GM19035 (cell line): Measurements from ENCODE around the gene HIF3A.
"Not testable (repeated sequence)": the region's sequence is repeated elsewhere in the genome, so short reads cannot be mapped to it uniquely, and the experiment has no call there.

Source experiments
- ATAC-seq: cut with Tn5 transposase; IDR thresholded peaks from one replicate; pipeline ENCODE4 v1.9.1; 2021; ENCODE audit not compliant: unreplicated experiment

HIF3A gene

DNA sequence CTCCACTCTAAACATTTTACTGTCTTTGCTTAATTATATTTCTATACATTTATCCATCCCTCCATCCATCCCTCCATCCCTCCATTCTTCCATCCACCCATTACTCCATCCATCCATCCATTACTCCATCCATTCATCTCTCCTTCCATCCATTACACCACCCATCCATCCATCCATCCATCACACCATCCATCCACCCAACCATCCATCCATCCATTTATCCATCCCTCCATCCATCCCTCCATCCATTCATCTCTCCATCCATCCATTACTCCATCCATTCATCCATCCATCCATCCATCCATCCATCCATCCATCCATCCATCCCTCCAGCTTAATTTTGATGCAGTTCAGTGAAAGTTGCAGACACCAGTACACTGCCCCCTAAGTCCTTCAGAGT, 5.0 kb upstream of the HIF3A start:
- ATAC-seq: no peak

DNA sequence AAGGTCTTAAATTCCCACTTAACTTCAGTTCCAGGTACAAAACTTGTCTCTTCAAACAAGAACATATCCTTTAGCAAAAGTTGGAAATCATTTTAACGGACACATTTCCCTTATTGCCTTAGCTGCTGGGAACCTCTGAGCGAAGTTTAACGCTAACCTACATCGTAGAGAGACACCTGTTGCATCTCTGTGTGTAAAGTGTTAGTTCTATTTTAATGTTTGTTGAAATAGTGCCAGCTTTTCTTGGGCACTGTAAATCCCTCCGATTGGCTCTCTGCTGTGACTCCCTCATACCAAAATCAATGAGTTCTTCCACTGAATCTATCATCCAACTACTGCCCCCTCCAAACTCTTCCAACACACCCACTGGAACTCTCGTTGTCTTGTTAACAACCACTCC, 2.3 kb upstream of the HIF3A start:
- no peak for ATAC-seq

DNA sequence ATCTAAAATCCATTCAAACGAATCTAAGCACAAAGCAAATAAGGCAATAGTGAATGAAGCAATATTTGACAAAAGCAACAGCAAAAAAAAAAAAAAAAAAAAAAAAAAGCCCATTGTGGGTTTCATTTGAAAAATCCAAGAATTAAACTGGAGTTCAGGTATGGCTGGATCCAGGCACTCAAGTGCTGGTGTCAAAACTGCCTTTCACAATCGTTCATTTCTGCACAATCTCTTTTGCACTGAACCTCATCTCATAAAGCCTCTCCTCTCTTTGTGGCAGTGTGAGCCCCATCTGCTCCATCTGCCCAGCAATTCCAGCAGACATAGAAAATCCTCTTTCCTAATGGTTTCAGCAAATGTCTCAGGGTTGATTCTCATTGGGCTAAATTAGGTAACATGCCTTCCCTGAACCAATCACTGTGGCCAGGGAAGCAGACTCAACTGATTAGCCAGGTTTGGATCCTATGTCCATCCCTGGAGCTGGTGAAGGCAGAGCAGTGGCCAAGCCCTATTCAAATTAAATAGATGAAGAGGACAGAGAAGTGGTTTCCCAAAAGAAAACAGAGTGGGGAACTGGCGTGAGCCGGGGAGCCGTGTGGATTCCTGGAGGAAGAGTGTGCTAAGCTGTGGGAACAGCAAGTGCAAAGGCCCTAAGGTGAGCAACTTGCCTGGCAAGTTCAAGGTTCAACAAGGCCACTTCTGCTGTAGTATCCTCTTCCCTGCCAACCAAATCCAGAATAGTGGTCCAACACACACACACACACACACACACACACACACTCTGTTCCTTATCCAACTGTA, 1.2 kb upstream of the HIF3A start:
- ATAC-seq: no peak

DNA sequence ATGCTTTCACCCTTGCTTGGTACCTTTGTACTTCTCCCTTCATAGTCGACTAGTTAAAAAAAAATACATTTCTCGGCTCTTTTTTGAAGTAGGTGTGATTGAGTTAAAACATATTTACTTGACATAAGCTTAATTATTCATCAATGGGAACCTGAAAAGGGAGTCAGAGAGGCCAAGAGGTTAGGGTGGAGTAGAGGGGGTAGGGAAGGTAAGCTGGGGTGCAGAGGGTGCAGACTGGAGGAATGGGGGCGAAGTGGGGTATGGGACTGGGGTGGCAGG, 701 bp upstream of the HIF3A start:
- ATAC-seq: no peak

DNA sequence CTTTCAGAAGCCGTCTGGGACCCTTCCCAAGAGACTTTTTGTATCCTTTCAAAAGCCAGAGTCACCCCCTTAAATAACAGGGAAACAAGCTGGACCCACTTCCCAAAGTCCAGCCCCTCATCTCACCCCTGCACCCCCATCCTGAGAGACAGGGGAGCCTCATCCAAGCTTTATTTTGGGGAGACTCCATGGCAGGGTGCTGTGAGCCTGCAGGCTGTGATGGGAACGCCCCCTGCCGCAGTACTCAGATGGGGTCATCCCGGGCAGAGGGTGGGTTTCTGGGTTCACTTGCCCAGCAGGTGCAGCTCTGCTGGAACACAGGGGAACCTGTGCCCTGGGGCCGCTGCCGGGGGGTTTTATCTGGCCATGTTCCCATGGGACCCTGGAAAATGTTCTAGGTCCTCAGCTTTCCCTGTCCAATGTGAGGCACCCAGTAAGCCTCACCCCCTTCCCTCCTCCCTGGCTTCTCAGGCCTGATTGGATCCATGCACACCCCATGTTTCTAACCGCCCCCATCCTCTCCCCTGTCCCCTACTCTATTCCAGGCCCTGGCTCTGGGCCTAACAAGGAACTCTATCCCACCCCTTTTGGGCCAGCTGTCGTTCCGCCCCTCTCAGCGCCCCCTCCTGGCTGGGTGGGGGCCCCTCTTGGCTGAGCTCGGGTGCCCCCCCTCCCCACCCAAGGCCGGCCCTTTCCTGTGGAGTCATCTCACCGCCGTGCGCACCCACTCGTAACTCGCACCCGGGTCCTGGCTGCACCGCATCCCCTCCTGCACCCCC, 1.0 kb downstream of the HIF3A start:
- ATAC-seq: no peak

DNA sequence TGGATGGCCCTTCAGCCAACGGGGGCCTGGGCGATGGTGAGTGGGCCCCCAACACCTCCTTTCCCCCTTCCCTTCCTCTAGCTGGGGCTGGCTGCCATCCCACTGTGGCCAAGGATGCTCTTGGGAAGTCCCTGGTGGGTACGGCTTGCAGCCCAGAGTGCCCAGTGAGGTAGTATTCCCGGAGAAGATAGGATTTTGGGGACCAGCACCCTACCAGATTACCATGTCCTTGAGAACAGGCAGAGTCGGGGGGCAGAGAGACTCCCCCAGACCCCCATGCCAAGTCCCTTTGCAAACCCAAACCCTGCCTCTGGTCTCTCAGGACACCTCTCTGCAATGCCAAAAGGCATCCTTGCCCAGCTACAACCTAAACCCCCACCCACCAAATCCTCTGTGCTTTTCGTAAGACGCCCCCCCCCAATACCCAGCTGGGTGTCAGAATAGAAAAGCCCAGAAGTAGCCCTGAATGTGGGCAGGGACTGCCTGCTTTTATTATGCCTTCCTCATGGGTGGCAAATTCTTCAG, 1.7 kb downstream of the HIF3A start:
- no peak for ATAC-seq

DNA sequence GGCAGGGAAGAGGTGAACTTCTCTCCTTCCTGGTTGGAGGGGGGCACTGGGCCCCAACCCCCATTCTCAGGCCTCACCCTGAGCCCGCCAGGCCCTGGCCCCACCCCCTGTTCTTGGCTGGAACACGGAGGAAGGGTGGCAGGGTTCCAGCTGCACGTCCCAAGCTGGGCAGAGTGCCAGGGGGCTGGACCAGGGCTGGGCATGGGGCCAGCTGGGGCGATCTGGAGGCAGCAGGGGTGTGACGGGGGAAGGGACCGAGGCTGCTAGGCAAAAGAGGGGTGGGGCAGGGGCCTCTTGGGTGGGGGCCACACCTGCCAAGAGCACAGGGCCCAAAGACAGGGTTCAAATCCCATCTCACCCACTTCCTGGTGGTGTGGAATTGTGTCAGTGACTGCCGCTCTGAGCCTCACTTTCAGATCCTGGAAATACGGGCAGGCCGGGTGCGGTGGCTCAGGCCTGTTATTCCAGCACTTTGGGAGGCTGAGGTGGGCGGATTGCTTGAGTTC, 2.2 kb downstream of the HIF3A start:
- ATAC-seq: no peak

DNA sequence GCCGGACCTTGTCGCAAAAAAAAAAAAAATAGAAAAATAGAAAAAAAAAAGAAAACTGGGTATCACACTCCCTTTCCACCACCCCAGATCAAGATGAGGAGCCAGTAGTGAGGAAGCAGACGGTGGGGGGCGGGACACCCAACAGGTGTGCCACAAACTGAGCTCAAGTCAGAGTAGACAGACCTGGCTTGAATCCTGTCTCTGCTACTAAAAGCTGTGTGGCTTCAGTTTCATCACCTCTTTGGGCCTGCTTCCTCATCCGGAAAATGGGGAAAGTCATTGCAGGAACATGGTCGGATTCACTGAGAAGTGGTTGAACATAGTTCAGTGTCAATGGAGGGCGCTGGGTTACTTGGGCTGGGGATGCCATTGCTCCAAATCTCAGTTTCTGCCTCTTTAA, 2.9 kb downstream of the HIF3A start:
- no peak for ATAC-seq

DNA sequence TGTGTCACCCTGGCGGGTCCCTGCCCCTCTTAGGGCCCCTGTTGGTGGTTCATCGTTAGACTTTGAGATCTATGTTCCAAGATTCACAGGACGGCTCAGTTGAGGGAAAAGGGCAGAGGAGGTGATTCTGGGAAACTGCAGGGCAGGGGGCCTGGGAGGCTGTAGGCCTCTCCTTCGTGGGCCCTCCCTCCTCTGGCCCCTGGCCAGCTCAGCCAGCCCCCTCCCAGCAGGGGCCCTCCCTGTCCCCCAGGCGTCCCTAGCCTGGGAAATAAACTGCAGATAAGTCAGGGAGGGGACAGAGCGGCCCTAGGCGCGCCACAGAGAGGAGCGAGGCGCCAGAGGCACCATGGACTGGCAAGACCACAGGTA, 6.5 kb downstream of the HIF3A start:
- no peak for ATAC-seq

DNA sequence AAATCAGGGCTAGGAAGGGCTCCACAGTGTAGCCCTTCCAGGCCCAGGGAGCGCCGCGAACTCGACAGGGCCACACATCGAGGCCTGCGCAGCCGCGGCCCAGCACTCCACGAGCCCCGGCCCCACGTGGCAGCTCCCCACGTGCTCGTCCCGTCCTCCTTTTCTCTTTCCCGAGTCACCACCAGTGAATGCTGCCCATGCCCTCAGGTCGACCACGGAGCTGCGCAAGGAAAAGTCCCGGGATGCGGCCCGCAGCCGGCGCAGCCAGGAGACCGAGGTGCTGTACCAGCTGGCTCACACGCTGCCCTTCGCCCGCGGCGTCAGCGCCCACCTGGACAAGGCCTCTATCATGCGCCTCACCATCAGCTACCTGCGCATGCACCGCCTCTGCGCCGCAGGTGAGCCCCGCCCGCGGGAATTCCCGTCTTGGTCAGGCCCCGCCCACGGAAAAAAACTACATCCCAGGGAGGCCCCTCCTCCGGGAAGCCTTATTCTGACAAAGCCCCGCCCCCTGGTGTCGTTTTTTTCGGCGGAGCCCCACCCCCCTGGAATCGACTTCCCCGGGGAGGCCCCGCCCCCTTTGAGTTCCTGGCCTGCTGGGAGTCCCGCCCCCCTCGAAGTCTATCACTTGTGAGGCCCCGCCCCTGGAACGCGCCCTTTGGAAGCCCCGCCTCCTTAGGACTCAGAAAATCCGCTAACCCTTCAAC, 7.0 kb downstream of the HIF3A start:
- ATAC-seq: no peak

DNA sequence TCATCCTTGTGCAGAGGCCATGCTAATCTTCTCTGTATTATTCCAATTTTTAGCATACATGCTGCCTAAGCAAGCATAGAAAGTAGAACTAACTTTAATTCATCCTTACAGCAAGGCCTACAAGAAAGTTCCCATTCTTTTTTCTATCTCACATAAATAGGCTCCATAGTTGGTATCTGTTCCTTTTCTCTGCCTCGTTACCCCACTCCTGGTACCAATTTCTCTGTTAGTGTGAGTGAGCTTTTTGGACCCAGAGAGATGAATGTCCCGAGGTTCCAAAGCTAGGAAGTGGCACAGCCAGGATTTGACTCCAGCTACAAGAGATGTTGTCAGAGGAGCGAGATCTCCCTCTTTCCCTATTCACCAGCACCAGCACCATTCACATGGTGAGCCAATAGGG, 9.7 kb downstream of the HIF3A start:
- ATAC-seq: no peak

DNA sequence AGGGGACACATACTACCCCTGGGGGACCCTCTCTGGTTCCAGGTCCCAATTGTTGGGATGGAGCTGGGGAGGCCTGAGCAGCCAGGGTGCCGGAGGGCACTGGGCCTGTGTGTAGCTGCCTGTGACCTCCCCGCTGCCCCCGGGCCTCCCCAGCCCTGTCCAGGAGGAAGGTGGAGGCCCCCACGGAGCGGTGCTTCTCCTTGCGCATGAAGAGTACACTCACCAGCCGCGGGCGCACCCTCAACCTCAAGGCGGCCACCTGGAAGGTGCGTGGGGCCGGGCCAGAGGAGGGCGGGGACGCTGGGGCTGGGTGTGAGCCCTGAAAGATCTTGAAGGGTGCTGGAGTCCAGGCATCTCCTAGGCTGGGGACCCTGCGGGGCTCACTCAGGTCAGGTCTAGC, 11.7 kb downstream of the HIF3A start:
- no peak for ATAC-seq

DNA sequence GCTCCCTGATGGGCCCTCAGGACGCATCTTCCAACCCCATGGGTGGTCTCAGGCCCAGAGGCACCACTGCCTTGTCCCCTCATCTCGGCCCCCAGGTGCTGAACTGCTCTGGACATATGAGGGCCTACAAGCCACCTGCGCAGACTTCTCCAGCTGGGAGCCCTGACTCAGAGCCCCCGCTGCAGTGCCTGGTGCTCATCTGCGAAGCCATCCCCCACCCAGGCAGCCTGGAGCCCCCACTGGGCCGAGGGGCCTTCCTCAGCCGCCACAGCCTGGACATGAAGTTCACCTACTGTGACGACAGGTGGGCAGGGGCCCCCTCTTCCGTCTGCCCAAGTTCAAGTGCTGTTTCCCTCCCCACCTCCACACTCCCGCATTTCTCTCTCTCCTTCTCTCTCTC, 12.2 kb downstream of the HIF3A start:
- no peak for ATAC-seq

DNA sequence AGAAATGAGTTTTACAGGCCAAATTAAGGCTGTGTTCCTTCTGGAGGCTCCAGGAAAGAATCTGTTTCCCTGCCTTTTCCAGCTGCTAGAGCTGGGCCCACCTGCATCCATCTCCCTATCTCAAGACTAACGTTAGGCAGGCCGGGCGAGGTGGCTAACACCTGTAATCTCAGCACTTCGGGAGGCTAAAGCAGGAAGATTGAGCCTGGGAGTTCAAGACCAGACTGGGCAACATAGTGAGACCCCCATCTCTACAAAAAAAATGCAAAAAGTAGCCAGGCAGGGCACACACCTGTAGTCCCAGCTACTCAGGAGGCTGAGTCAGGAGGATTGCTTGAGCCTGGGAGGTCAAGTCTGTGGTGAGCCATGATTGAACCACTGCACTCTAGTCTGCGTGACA, 14.6 kb downstream of the HIF3A start:
- no peak for ATAC-seq

DNA sequence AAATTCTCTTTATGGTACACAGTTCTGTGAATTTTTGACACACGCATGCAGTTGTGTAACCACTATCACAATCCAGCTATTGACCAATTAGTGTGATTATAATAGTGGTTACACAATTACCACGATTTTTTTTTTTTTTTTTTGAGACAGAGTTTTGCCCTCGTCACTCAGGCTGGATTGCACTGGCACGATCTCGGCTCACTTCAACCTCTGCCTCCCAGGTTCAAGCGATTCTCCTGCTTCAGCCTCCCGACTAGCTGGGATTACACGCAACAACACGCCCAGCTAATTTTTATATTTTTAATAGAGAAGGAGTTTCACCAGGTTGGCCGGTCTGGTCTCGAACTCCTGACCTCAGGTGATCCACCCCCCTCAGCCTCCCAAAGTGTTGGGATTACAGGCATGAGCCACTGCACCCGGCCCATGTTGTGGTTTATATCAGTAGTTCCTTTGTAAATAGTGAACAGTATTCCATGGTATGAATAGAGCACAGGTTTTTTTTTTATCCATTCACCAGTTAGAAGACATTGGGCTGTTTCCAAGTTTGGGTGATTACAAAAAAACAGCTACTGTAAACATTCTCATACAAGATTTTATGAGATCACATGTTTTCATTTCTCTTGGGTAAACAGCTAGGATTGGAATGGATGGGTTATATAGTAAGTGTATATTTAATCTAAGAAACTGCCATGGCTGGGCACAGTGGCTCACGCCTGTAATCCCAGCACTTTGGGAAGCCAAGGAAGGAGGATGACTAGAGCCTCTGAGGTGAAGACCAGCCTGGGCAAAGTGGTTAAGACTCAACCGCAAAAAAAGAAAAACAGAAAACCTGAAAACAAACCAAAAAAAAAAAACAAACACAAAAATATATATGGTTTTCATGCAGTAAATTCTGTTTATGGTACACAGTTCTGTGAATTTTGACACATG, 17.0 kb downstream of the HIF3A start:
- not testable (repeated sequence) for ATAC-seq

DNA sequence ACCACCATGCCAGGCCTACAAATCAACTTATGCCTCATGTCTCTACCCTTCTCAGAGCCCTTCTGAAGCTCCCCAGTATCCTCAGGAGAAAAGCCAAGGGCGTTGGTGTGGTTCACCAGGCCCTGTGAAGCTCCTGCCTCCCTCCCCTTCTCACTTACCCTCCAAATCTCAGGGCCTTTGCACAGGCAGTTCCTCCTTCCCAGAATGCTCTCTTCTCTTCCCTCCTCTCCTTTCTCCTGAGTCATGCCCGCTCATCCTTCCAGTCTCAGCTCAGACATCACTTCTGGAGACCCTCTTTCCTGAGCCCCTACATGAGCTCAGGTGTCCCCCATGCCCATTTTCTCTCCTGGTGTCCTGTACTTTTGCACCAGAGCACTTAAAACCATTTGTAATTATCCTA, 20.5 kb downstream of the HIF3A start:
- no peak for ATAC-seq

DNA sequence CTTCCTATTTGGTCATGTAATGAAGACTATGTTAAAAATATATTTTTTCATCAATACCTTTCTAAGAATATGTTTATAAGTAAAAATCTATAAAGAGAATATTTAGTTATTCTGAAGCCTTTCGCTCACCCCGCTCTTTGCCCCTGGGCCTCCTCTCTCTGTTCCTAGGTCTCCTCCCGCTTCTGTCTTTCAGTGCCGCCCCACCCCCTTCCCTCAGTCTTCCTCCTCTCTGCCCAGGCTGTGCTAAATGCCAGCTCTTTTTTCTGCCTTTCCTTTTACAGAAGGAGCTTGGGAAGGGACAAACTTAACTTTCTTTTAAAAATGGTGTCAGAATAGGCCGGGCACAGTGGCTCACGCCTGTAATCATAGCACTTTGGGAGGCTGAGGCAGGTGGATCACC, 22.8 kb downstream of the HIF3A start:
- ATAC-seq: no peak

DNA sequence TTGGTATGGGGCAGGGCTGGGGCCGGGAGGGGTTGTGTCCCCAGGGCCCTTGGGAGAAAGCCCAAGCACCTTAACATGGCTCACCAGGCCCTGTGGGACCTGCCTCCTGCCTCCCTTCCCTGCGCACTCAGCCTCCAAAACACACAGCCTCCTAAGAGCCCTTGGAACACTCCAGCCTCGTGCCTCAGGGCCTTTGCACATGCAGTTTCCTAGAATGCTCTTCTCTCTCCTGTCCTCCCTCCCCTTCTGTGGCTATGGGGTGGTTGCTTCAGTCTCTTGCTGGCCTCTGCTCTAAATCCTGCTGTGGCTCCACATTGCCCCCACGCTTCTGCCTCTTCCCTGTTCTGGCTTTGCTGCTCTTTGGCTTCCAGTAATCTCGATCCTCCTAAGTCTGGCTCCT, 23.7 kb downstream of the HIF3A start:
- ATAC-seq: no peak

DNA sequence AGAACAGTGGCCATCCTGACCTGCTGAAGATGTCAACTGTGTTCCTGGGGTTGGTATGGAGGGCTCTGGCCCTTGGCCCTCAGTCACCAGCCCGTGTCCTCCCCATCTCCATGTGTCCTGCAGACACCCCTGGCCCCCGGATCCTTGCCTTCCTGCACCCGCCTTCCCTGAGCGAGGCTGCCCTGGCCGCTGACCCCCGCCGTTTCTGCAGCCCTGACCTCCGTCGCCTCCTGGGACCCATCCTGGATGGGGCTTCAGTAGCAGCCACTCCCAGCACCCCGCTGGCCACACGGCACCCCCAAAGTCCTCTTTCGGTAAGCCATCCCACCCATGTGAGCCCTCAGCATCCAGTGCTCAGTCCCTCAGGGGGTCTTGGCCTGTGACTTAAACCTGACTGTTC, 24.8 kb downstream of the HIF3A start:
- no peak for ATAC-seq

DNA sequence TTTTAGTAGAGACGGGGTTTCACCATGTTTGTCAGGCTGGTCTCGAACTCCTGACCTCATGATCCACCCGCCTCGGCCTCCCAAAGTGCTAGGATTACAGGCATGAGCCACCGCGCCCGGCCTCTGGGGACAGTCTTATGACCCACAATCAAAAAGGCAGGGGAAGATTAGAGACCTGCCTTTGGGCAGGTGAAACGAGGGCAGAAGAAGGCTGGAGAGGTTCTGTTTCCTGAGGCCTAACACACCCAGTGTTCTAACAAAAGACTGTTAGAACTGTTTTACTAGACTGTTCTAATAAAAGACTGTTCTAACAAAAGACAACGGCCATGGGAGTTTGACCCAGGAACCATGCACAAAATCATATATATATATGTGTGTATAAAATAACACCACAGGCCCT, 26.4 kb downstream of the HIF3A start:
- not testable (repeated sequence) for ATAC-seq

DNA sequence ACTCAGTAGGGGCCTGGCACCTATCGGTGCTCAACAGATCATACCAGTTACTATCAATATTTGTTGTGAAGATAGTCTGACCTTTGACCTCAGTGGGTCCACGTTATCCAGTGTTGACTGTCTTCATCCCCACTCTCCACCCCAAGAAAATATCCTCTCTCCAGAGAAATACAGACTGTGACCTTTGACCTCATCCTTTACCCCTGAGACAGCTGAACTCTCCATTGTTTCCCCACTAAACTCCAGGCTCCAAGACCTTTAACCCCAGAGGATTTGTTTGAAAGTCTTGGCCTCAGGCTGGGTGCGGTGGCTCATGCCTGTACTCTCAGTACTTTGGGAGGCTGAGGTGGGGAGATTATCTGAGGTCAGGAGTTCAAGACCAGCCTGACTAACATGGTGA, 27.4 kb downstream of the HIF3A start:
- ATAC-seq: no peak
